Left ventricle myocardium inferior (tissue), 1 donor: ENCODE results near the gene OSTM1. TPM values are rescaled to one million over a fixed set of nuclear protein-coding genes. Genes with fewer than 3 reads are reported as not detected.
A peak's percentile ranks its signal among the peaks of the same experiment; 100 is the strongest.

ENCODE experiments used
- DNase-seq: peaks from one replicate; pipeline ENCODE4 v3.0.0-alpha.2; 2020
- H3K27ac ChIP-seq: fragments of 200-600 bp; replicated peaks from 2 replicates; pipeline ENCODE4 v1.8.0; 2021
- H3K27me3 ChIP-seq: fragments of 200-600 bp; 2 replicates; pipeline ENCODE4 v1.8.0; 2021; ENCODE audit warnings: low read depth
- H3K36me3 ChIP-seq: fragments of 200-600 bp; 2 replicates; pipeline ENCODE4 v1.8.0; 2021
- H3K4me1 ChIP-seq: fragments of 200-600 bp; 2 replicates; pipeline ENCODE4 v1.8.0; 2021
- H3K4me3 ChIP-seq: fragments of 200-600 bp; 2 replicates; pipeline ENCODE4 v1.8.0; 2021; ENCODE audit warnings: mild to moderate bottlenecking, moderate library complexity
- H3K9me3 ChIP-seq: fragments of 200-600 bp; replicated peaks from 2 replicates; pipeline ENCODE4 v1.8.0; 2021
- CTCF ChIP-seq: fragments of 200-600 bp; IDR thresholded peaks from 2 replicates; pipeline ENCODE4 v1.8.0; 2021; ENCODE audit warnings: antibody characterized with exemption, mild to moderate bottlenecking, borderline replicate concordance
- intact Hi-C: fragments of 100-400 bp; cut with micrococcal nuclease; formaldehyde crosslinking; loops from one replicate; pipeline ENCODE4 v1.11.0; 2022
- long read RNA-seq: library from polyadenylated mRNA; unstranded; transcript quantifications from one replicate; pipeline ENCODE4 v2.0.0, GENCODE V29; 2021
- total RNA-seq: library from RNA; stranded (reverse); fragmentation: NEBNext Ultra II Directional; extraction: Animal tissue kit (Norgen Biotek cat#: 25700); gene quantifications from one replicate; pipeline ENCODE4 v1.2.1, GENCODE V29; 2021
- donor health status: DM: no; HTN: yes; CAD: no; lungs with severe emphysema.

The OSTM1 gene
- 40.7 TPM for total RNA-seq
- long read RNA-seq, full-length matches to known transcripts = 137 of 149 reads
- long read RNA-seq, partial matches to known transcripts = 0 of 149 reads
- long read RNA-seq, other reads (novel, unspliced or antisense) = 12 of 149 reads

DNA sequence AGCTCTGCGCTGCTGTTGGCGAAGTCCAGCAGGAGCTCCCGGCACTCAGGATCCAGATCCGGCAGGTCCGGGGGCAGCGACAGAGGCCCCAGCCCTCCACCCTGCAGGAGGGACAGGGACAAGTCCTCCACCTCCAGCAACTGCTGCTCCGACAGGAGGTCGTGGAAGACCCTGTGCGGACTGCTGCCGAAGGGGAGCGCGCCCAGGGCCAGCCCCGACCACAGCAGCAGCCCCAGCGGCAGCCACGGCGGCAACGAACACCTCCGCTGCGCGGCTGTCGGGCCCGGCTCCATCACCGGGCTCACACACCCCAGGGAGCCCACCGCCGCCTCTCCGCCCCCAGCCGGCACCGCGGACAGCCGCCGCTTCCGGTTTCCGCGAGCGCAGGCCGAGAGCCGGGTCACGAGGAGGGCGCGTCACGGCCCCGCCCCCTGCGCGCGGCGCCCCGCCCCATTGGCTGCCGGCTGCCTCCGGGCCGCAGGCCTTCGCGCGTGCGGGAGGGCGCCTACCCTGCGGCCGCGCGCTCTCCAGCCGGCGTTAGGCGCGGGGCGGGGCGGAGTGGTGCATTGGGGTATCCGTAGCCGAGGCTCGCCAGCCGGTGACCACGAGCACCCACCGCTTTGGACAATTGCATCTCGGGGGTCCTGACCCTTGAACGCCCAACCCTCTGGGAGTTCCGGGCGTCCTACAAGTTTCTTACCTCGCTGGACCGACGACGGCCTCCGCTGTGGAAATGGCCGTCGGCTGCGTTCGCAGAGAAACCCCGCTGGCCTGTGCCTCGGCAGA is at the start of gene OSTM1:
OSTM1 (minus strand) TSS at position 383 of the 786 bp plus-strand sequence; CDS start at position 293, 90 bp downstream.
- no peaks in the 10 kb centered on the region for H3K27me3 ChIP-seq
- H3K27ac ChIP-seq = peak within 1 kb of the TSS; percentile 81
- H3K4me1 ChIP-seq = peaks cover 24% of the 10 kb centered on the region
- H3K9me3 ChIP-seq = no peaks in the 10 kb centered on the region
- peak within 1 kb of the TSS; percentile 98 for H3K4me3 ChIP-seq
- intact Hi-C loops = no loop called here
- TF ChIP-seq CTCF = no peak
- H3K36me3 ChIP-seq = no peaks in the 10 kb centered on the region
- peak; percentile 92 for DNase-seq

GRCh38 chr6:108123946-108124345 is 49.4 kb upstream of the OSTM1 start:
- intact Hi-C loops = no loop called here

DNA sequence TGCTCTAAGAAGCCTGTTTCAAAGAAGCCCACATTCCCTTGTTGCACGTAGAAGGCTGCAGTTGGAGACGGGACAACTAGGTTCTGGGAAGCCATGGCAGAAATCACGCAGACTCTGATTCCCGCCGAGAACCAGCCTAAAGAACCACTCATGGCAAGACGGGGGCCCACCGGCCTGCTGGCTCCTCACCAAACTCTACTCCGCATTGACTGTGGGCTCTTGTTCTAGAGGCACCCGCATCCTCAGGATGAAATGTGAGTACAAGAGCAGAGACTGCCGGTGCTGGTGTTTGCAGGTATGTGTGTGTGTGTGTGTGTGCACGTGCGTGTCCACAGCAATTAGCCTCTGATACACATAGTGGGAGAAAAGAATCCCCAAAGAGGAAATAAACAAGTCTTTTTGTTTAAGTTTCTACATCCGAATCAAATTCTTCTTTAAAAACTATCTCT is 49.0 kb upstream of the OSTM1 start:
- H3K27ac ChIP-seq = no peak overlapping the region
- H3K36me3 ChIP-seq = no peaks in the 10 kb centered on the region
- DNase-seq = no peak
- peaks cover 100% of the 10 kb centered on the region for H3K27me3 ChIP-seq
- no peak for TF ChIP-seq CTCF
- intact Hi-C loops = no loop called here
- peaks cover 13% of the 10 kb centered on the region for H3K4me1 ChIP-seq
- H3K4me3 ChIP-seq = no peak overlapping the region
- H3K9me3 ChIP-seq = no peaks in the 10 kb centered on the region

More at GRCh38 chr6:108123946-108124345, 49.4 kb upstream of the OSTM1 start:
- no peak overlapping the region for H3K27ac ChIP-seq
- DNase-seq = no peak
- no peaks in the 10 kb centered on the region for H3K9me3 ChIP-seq
- H3K36me3 ChIP-seq = no peaks in the 10 kb centered on the region
- H3K27me3 ChIP-seq = peaks cover 100% of the 10 kb centered on the region
- H3K4me3 ChIP-seq = no peak overlapping the region
- no peak for TF ChIP-seq CTCF
- peaks cover 9% of the 10 kb centered on the region for H3K4me1 ChIP-seq

- H3K9me3 ChIP-seq = no peaks in the 10 kb centered on the region
- no peaks in the 10 kb centered on the region for H3K36me3 ChIP-seq
- intact Hi-C loops = no loop called here
- no peak overlapping the region for H3K27ac ChIP-seq
- TF ChIP-seq CTCF = no peak
- DNase-seq = no peak
- peaks cover 100% of the 10 kb centered on the region for H3K27me3 ChIP-seq
- no peak overlapping the region for H3K4me3 ChIP-seq
- peaks cover 30% of the 10 kb centered on the region for H3K4me1 ChIP-seq
Measured at GRCh38 chr6:108121612-108122011, 47.1 kb upstream of the OSTM1 start.

- H3K9me3 ChIP-seq = no peaks in the 10 kb centered on the region
- DNase-seq = no peak
- intact Hi-C loops = no loop called here
- no peak overlapping the region for H3K4me3 ChIP-seq
- H3K27ac ChIP-seq = no peak overlapping the region
- no peaks in the 10 kb centered on the region for H3K36me3 ChIP-seq
- H3K27me3 ChIP-seq = peaks cover 100% of the 10 kb centered on the region
- no peak for TF ChIP-seq CTCF
- H3K4me1 ChIP-seq = peaks cover 37% of the 10 kb centered on the region
Measured at GRCh38 chr6:108120311-108120710, 45.8 kb upstream of the OSTM1 start.
